Activated CD4-positive, alpha-beta T cell treated with anti-CD3 and anti-CD28 coated beads for 36 hours (primary cell): ENCODE results near the gene RIMBP2. TPM values are rescaled to one million over a fixed set of nuclear protein-coding genes. Genes with fewer than 3 reads are reported as not detected.

Source experiments
- ATAC-seq: fragments of 200-7000 bp; cut with Tn5 transposase; one replicate; pipeline ENCODE4 v1.10.0; 2021; ENCODE audit warnings: mild to moderate bottlenecking, moderate library complexity
- CTCF ChIA-PET: fragments of 350-600 bp; sonication (Branson Sonifier 250); formaldehyde crosslinking; loops from one replicate; lab custom pipeline; 2021; ENCODE audit warnings: antibody characterized with exemption; lab: Charles Lee
- POLR2A ChIA-PET: fragments of 350-600 bp; sonication (Branson Sonifier 250); formaldehyde crosslinking; loops from one replicate; lab custom pipeline; 2021; ENCODE audit warnings: antibody characterized with exemption, inconsistent platforms; lab: Charles Lee
- DNase-seq: peaks from one replicate; pipeline ENCODE4 v3.0.0-alpha.2; 2020
- H3K27ac Mint-ChIP-seq: one replicate; pipeline ENCODE4 v1.8.0; 2021; ENCODE audit warnings: mixed read lengths
- H3K27me3 Mint-ChIP-seq: one replicate; pipeline ENCODE4 v1.8.0; 2021; ENCODE audit warnings: mixed read lengths
- H3K36me3 Mint-ChIP-seq: one replicate; pipeline ENCODE4 v1.8.0; 2021; ENCODE audit warnings: low read depth, mixed read lengths
- H3K4me1 Mint-ChIP-seq: one replicate; pipeline ENCODE4 v1.8.0; 2021; ENCODE audit warnings: mixed read lengths
- H3K4me3 Mint-ChIP-seq: one replicate; pipeline ENCODE4 v1.8.0; 2021; ENCODE audit warnings: mild to moderate bottlenecking, moderate library complexity, mixed read lengths
- H3K9me3 Mint-ChIP-seq: one replicate; pipeline ENCODE4 v1.8.0; 2021; ENCODE audit warnings: low read depth, mixed read lengths
- intact Hi-C, 2 experiments: fragments of 100-400 bp; cut with DNase I in 1 of 2; cut with micrococcal nuclease in 1 of 2; formaldehyde crosslinking; loops; one replicate each; pipeline versions ENCODE4 v1.14.2 to v1.15.1; 2022 to 2024; cut with DNase I, micrococcal nuclease
- total RNA-seq, 2 experiments: library from RNA; stranded (reverse); gene quantifications; one replicate each; pipeline ENCODE4 v1.2.3, GENCODE V29; 2021

Gene RIMBP2
- total RNA-seq, 2 experiments from 2014 or later, result not detected

GRCh38 chr12:130501821-130502220, 214.3 kb downstream of the RIMBP2 start:
- Mint-ChIP-seq H3K27me3 (no peaks in the 10 kb centered on the region), H3K36me3 (no peaks in the 10 kb centered on the region), H3K9me3 (no peaks in the 10 kb centered on the region), H3K27ac (no peak overlapping the region), H3K4me3 (no peak overlapping the region), H3K4me1 (no peaks in the 10 kb centered on the region)
- POLR2A ChIA-PET, result no interaction called here
- ATAC-seq (no peak), DNase-seq (no peak)
- CTCF ChIA-PET, result no interaction called here
- intact Hi-C loops, result no loop called here

- no peaks in the 10 kb centered on the region for H3K27me3 Mint-ChIP-seq
- no peak overlapping the region for H3K27ac Mint-ChIP-seq
- CTCF ChIA-PET, result no interaction called here
- no peaks in the 10 kb centered on the region for H3K36me3 Mint-ChIP-seq
- DNase-seq (no peak), ATAC-seq (no peak)
- no peaks in the 10 kb centered on the region for H3K9me3 Mint-ChIP-seq
- POLR2A ChIA-PET, result no interaction called here
- intact Hi-C loops, result no loop called here
- no peaks in the 10 kb centered on the region for H3K4me1 Mint-ChIP-seq
- no peak overlapping the region for H3K4me3 Mint-ChIP-seq
Measured at GRCh38 chr12:130500835-130501330, 215.2 kb downstream of the RIMBP2 start.

GRCh38 chr12:130499474-130499873, 216.6 kb downstream of the RIMBP2 start:
- CTCF ChIA-PET, result no interaction called here
- no peak overlapping the region for H3K4me3 Mint-ChIP-seq
- intact Hi-C loops, result no loop called here
- no peaks in the 10 kb centered on the region for H3K36me3 Mint-ChIP-seq
- DNase-seq (no peak), ATAC-seq (no peak)
- POLR2A ChIA-PET, result no interaction called here
- H3K27me3 Mint-ChIP-seq, result no peaks in the 10 kb centered on the region
- H3K9me3 Mint-ChIP-seq, result no peaks in the 10 kb centered on the region
- H3K27ac Mint-ChIP-seq, result no peak overlapping the region
- H3K4me1 Mint-ChIP-seq, result no peaks in the 10 kb centered on the region

- Mint-ChIP-seq H3K9me3 (no peaks in the 10 kb centered on the region), H3K4me3 (no peak overlapping the region), H3K4me1 (no peaks in the 10 kb centered on the region), H3K36me3 (no peaks in the 10 kb centered on the region), H3K27me3 (no peaks in the 10 kb centered on the region), H3K27ac (no peak overlapping the region)
- DNase-seq (no peak), ATAC-seq (no peak)
- ChIA-PET POLR2A (no interaction called here), CTCF (no interaction called here)
- intact Hi-C loops, result no loop called here
Measured at GRCh38 chr12:130498589-130499385, 217.3 kb downstream of the RIMBP2 start.

- no peak overlapping the region for H3K27ac Mint-ChIP-seq
- ATAC-seq, result no peak
- no peak for DNase-seq
- no peaks in the 10 kb centered on the region for H3K36me3 Mint-ChIP-seq
- H3K4me3 Mint-ChIP-seq, result no peak overlapping the region
- H3K9me3 Mint-ChIP-seq, result no peaks in the 10 kb centered on the region
- no peaks in the 10 kb centered on the region for H3K27me3 Mint-ChIP-seq
- POLR2A ChIA-PET, result no interaction called here
- CTCF ChIA-PET, result no interaction called here
- no peaks in the 10 kb centered on the region for H3K4me1 Mint-ChIP-seq
- intact Hi-C loops, result no loop called here
Measured at GRCh38 chr12:130497991-130498390, 218.1 kb downstream of the RIMBP2 start.

GRCh38 chr12:130497321-130497720, 218.8 kb downstream of the RIMBP2 start:
- no peaks in the 10 kb centered on the region for H3K9me3 Mint-ChIP-seq

GRCh38 chr12:130496516-130497120, 219.5 kb downstream of the RIMBP2 start:
- POLR2A ChIA-PET, result no interaction called here
- Mint-ChIP-seq H3K27ac (no peak overlapping the region), H3K9me3 (no peaks in the 10 kb centered on the region), H3K4me3 (no peak overlapping the region), H3K27me3 (no peaks in the 10 kb centered on the region), H3K36me3 (no peaks in the 10 kb centered on the region), H3K4me1 (no peaks in the 10 kb centered on the region)
- intact Hi-C loops, result no loop called here
- no peak for ATAC-seq
- no peak for DNase-seq
- CTCF ChIA-PET, result no interaction called here

More at GRCh38 chr12:130497321-130497720, 218.8 kb downstream of the RIMBP2 start:
- CTCF ChIA-PET, result no interaction called here
- Mint-ChIP-seq H3K36me3 (no peaks in the 10 kb centered on the region), H3K4me1 (no peaks in the 10 kb centered on the region), H3K4me3 (no peak overlapping the region), H3K27me3 (no peaks in the 10 kb centered on the region), H3K27ac (no peak overlapping the region)
- POLR2A ChIA-PET, result no interaction called here
- no peak for DNase-seq
- intact Hi-C loops, result no loop called here
- ATAC-seq, result no peak

- H3K4me1 Mint-ChIP-seq, result no peaks in the 10 kb centered on the region
- POLR2A ChIA-PET, result no interaction called here
- no peak overlapping the region for H3K27ac Mint-ChIP-seq
- no peak for ATAC-seq
- intact Hi-C loops, result no loop called here
- no peak overlapping the region for H3K4me3 Mint-ChIP-seq
- no peaks in the 10 kb centered on the region for H3K36me3 Mint-ChIP-seq
- H3K9me3 Mint-ChIP-seq, result no peaks in the 10 kb centered on the region
- CTCF ChIA-PET, result no interaction called here
- no peak for DNase-seq
- H3K27me3 Mint-ChIP-seq, result no peaks in the 10 kb centered on the region
Measured at GRCh38 chr12:130495156-130495555, 220.9 kb downstream of the RIMBP2 start.

- Mint-ChIP-seq H3K36me3 (no peaks in the 10 kb centered on the region), H3K27me3 (no peaks in the 10 kb centered on the region), H3K27ac (no peak overlapping the region), H3K4me3 (no peak overlapping the region), H3K4me1 (no peaks in the 10 kb centered on the region), H3K9me3 (no peaks in the 10 kb centered on the region)
- intact Hi-C loops, result no loop called here
- ATAC-seq, result no peak
- DNase-seq, result no peak
- ChIA-PET CTCF (no interaction called here), POLR2A (no interaction called here)
Measured at GRCh38 chr12:130494736-130495135, 221.4 kb downstream of the RIMBP2 start.

GRCh38 chr12:130493951-130494350, 222.1 kb downstream of the RIMBP2 start:
- Mint-ChIP-seq H3K4me3 (no peak overlapping the region), H3K36me3 (no peaks in the 10 kb centered on the region), H3K9me3 (no peaks in the 10 kb centered on the region), H3K27ac (no peak overlapping the region), H3K27me3 (no peaks in the 10 kb centered on the region), H3K4me1 (no peaks in the 10 kb centered on the region)
- ATAC-seq, result no peak
- ChIA-PET POLR2A (no interaction called here), CTCF (no interaction called here)
- intact Hi-C loops, result no loop called here
- DNase-seq, result no peak

GRCh38 chr12:130491421-130492357, 224.4 kb downstream of the RIMBP2 start:
- ATAC-seq, result no peak
- no peaks in the 10 kb centered on the region for H3K27me3 Mint-ChIP-seq

More at GRCh38 chr12:130491421-130492357, 224.4 kb downstream of the RIMBP2 start:
- no peak for DNase-seq
- CTCF ChIA-PET, result no interaction called here
- Mint-ChIP-seq H3K36me3 (no peaks in the 10 kb centered on the region), H3K27ac (no peak overlapping the region), H3K4me3 (no peak overlapping the region), H3K4me1 (no peaks in the 10 kb centered on the region), H3K9me3 (no peaks in the 10 kb centered on the region)
- POLR2A ChIA-PET, result no interaction called here
- intact Hi-C loops, result no loop called here
